B cell (primary cell): ENCODE results near the gene LRRC26. TPM values are rescaled to one million over a fixed set of nuclear protein-coding genes. Genes with fewer than 3 reads are reported as not detected.

Experiments
- ATAC-seq: fragments of 200-7000 bp; cut with Tn5 transposase; one replicate; pipeline ENCODE4 v1.10.0; 2021; ENCODE audit warnings: low read depth, mild to moderate bottlenecking, moderate number of reproducible peaks, moderate library complexity
- CTCF ChIA-PET: fragments of 350-600 bp; sonication (Branson Sonifier 250); formaldehyde crosslinking; loops from one replicate; lab custom pipeline; 2021; ENCODE audit warnings: antibody characterized with exemption, inconsistent platforms; lab: Charles Lee
- POLR2A ChIA-PET: fragments of 350-600 bp; sonication (Branson Sonifier 250); formaldehyde crosslinking; loops from one replicate; lab custom pipeline; 2021; ENCODE audit warnings: antibody characterized with exemption; lab: Charles Lee
- DNase-seq: peaks from one replicate; pipeline ENCODE4 v3.0.0; 2013
- H2AFZ ChIP-seq: 2 replicates; pipeline ENCODE4 v1.6.1; 2012; ENCODE audit warnings: mild to moderate bottlenecking, low read depth, low read length; ENCODE audit not compliant: insufficient read depth, poor library complexity, severe bottlenecking
- H3K27ac ChIP-seq, 2 donors: 1 replicate in 1 of 2; 2 replicates in 1 of 2; pipeline ENCODE4 v1.5.1; 2012 to 2013; ENCODE audit warnings: low read length in 2 of 2, mild to moderate bottlenecking in 2 of 2, moderate library complexity in 1 of 2
- H3K27me3 ChIP-seq, 4 experiments: fragments of 200-600 bp in 1 of 4; sonication (generic) in 1 of 4; replicated peaks in 1 of 4; 1 replicate in 2 of 4; 2 replicates in 2 of 4; pipeline versions ENCODE4 v1.6.1 to v1.7.0; 2013 to 2016; ENCODE audit warnings: low read length in 3 of 4, mild to moderate bottlenecking in 2 of 4, mixed read lengths in 1 of 4, moderate library complexity in 1 of 4; ENCODE audit not compliant: insufficient read depth in 4 of 4, control insufficient read depth in 3 of 4; ENCODE audit errors: control extremely low read depth in 1 of 4
- H3K36me3 ChIP-seq, 2 experiments: replicated peaks in 1 of 2; 1 replicate in 1 of 2; 2 replicates in 1 of 2; pipeline versions ENCODE4 v1.6.1 to v1.7.1; 2013; ENCODE audit warnings: low read length in 1 of 2; ENCODE audit not compliant: insufficient read depth in 2 of 2, control insufficient read depth in 1 of 2; ENCODE audit errors: control extremely low read depth in 1 of 2, extremely low read depth in 1 of 2
- H3K4me1 ChIP-seq, 2 donors: fragments of 200-600 bp in 1 of 2; sonication (generic) in 1 of 2; 1 replicate in 1 of 2; 2 replicates in 1 of 2; pipeline versions ENCODE4 v1.5.1 to v1.6.1; 2013 to 2017; ENCODE audit warnings: low read length in 2 of 2; ENCODE audit not compliant: control insufficient read depth in 2 of 2, insufficient read depth in 2 of 2
- H3K4me2 ChIP-seq: replicated peaks from 2 replicates; pipeline ENCODE3; 2012; ENCODE audit warnings: mild to moderate bottlenecking, low read depth, low read length; ENCODE audit not compliant: poor library complexity, severe bottlenecking
- H3K4me3 ChIP-seq, 5 experiments: fragments of 200-600 bp in 1 of 5; sonication (generic) in 1 of 5; 1 replicate in 3 of 5; 2 replicates in 2 of 5; pipeline versions ENCODE4 v1.5.1 to v1.7.0; 2011 to 2016; ENCODE audit warnings: low read length in 4 of 5, mild to moderate bottlenecking in 4 of 5, low read depth in 2 of 5, control low read depth in 1 of 5, moderate library complexity in 1 of 5; ENCODE audit not compliant: insufficient read depth in 1 of 5; ENCODE audit errors: control extremely low read depth in 1 of 5, extremely low read depth in 1 of 5
- H3K79me2 ChIP-seq: fragments of 200-600 bp; sonication (generic); one replicate; pipeline ENCODE4 v1.6.0; 2016; ENCODE audit warnings: low read length; ENCODE audit not compliant: control insufficient read depth, insufficient read depth
- H3K9ac ChIP-seq: fragments of 200-600 bp; sonication (generic); 2 replicates; pipeline ENCODE4 v1.6.1; 2017; ENCODE audit warnings: mild to moderate bottlenecking, low read length, moderate library complexity
- H3K9me3 ChIP-seq, 3 donors: one replicate each; pipeline versions ENCODE4 v1.6.1 to v1.7.1; 2013; ENCODE audit warnings: low read length in 2 of 3; ENCODE audit not compliant: control insufficient read depth in 2 of 3, insufficient read depth in 1 of 3; ENCODE audit errors: control extremely low read depth in 1 of 3
- H4K20me1 ChIP-seq: 2 replicates; pipeline ENCODE4 v1.6.0; 2012; ENCODE audit warnings: mild to moderate bottlenecking, low read length; ENCODE audit not compliant: insufficient read depth, control insufficient read depth, poor library complexity, severe bottlenecking
- H3K27ac Mint-ChIP-seq: one replicate; pipeline ENCODE4 v1.8.0; 2021; ENCODE audit warnings: mixed read lengths
- H3K27me3 Mint-ChIP-seq: one replicate; pipeline ENCODE4 v1.8.0; 2021; ENCODE audit warnings: mixed read lengths
- H3K4me1 Mint-ChIP-seq: one replicate; pipeline ENCODE4 v1.8.0; 2021; ENCODE audit warnings: mixed read lengths
- H3K4me3 Mint-ChIP-seq: one replicate; pipeline ENCODE4 v1.8.0; 2021; ENCODE audit warnings: mixed read lengths
- H3K9me3 Mint-ChIP-seq: one replicate; pipeline ENCODE4 v1.8.0; 2022; ENCODE audit warnings: mixed read lengths; ENCODE audit not compliant: insufficient read depth
- EZH2 ChIP-seq: IDR thresholded peaks from 2 replicates; pipeline ENCODE4 v1.6.1; 2012; ENCODE audit warnings: borderline replicate concordance, low read depth, mild to moderate bottlenecking, moderate library complexity, low read length; ENCODE audit not compliant: insufficient read depth, poor library complexity, severe bottlenecking
- WGBS: methylation state at CpG from one replicate; pipeline ENCODE4 v1.1.5; 2013; ENCODE audit warnings: missing lambda C conversion rate; ENCODE audit not compliant: insufficient coverage; 5-methylcytosine and 5-hydroxymethylcytosine counted together
- intact Hi-C: fragments of 100-400 bp; cut with micrococcal nuclease; formaldehyde crosslinking; loops from one replicate; pipeline ENCODE4 v1.10.0; 2022
- polyA plus RNA-seq: library from polyadenylated mRNA; depleted of rRNA; stranded (reverse); fragments of >200 nt; gene quantifications from 2 replicates; pipeline ENCODE4 v1.2.3, GENCODE V29; 2012
- total RNA-seq, 2 donors: library from RNA; stranded (reverse); fragments of 120-200 nt in 1 of 2; gene quantifications; 1 replicate in 1 of 2; 2 replicates in 1 of 2; pipeline versions ENCODE4 v1.2.3 to v1.2.4, GENCODE V29; 2013 to 2022
- TF ChIP-seq, protein P1 (sequence below): fragments of 200-600 bp; IDR thresholded peaks from one replicate; pipeline ENCODE4 v1.8.0; 2022; ENCODE audit warnings: antibody characterized with exemption, mild to moderate bottlenecking

The LRRC26 gene
- total and polyA plus RNA-seq, 2 donors (not counting 1 experiment from before 2014, with no cell fraction given): not detected

DNA sequence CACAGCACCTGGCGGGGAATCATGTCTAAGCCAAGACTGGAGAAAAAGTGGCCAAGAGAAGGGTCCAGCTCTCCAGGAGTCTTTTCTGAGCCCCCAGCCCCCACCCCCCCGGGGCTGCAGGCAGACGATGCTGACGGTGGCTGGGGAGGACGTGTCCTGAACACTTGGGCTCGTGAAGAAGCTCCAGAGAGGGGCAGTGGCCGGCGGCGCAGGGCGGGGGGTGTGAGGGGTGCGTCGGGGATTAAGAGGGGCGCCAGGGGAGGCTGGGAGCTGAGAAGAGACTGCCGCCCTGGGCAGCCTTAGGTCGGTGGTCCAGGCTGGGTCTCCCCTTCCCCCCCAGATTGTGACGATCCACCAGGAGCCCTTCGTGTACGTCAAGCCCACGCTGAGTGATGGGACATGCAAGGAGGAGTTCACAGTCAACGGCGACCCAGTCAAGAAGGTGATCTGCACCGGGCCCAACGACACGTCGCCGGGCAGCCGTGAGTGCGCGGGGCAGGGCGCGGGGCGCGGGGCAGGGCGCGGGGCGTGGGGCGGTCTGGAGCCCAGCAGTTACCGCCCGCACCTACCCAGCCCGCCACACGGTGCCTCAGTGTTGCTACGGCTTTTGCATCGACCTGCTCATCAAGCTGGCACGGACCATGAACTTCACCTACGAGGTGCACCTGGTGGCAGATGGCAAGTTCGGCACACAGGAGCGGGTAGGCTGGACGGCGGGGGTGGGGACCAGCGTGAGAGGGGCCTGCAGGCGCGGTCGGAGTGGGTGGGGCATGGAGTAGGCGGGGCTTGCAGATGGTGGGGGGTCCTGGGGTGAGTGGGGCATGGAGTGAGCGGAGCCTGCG is 8.9 kb downstream of the LRRC26 start:
- H3K4me1 Mint-ChIP-seq: peaks cover 27% of the 10 kb centered on the region
- no peaks in the 10 kb centered on the region for H3K36me3 ChIP-seq
- H3K27ac Mint-ChIP-seq: no peak overlapping the region
- no peak for DNase-seq
- H3K27ac ChIP-seq: no peak overlapping the region
- H4K20me1 ChIP-seq: no peaks in the 10 kb centered on the region
- intact Hi-C loops: no loop called here
- no peak for TF ChIP-seq EZH2
- TF ChIP-seq, protein P1, sequence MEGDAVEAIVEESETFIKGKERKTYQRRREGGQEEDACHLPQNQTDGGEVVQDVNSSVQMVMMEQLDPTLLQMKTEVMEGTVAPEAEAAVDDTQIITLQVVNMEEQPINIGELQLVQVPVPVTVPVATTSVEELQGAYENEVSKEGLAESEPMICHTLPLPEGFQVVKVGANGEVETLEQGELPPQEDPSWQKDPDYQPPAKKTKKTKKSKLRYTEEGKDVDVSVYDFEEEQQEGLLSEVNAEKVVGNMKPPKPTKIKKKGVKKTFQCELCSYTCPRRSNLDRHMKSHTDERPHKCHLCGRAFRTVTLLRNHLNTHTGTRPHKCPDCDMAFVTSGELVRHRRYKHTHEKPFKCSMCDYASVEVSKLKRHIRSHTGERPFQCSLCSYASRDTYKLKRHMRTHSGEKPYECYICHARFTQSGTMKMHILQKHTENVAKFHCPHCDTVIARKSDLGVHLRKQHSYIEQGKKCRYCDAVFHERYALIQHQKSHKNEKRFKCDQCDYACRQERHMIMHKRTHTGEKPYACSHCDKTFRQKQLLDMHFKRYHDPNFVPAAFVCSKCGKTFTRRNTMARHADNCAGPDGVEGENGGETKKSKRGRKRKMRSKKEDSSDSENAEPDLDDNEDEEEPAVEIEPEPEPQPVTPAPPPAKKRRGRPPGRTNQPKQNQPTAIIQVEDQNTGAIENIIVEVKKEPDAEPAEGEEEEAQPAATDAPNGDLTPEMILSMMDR: no peak
- no peak overlapping the region for H3K4me3 Mint-ChIP-seq
- no peaks in the 10 kb centered on the region for H3K79me2 ChIP-seq
- no peaks in the 10 kb centered on the region for H3K9me3 Mint-ChIP-seq
- peaks cover 46% of the 10 kb centered on the region for H3K27me3 Mint-ChIP-seq
- peaks cover 22 to 34% of the 10 kb centered on the region in 2 donors for H3K4me1 ChIP-seq
- H3K27me3 ChIP-seq: peaks cover 0 to 87% (median 31%) of the 10 kb centered on the region in 4 experiments
- H3K9ac ChIP-seq: no peak overlapping the region
- H3K4me3 ChIP-seq: no peak overlapping the region
- ChIA-PET POLR2A (interaction anchor here (0.6 kb wide), 1 partner anchor 33 kb away, joined by 9 read pairs; no protein-coding TSS in a partner anchor), CTCF (no interaction called here)
- no peak overlapping the region for H3K4me2 ChIP-seq
- no peak overlapping the region for H2AFZ ChIP-seq
- 50% methylated on average over 54 of the region's 56 CpGs for WGBS
- peaks cover 0 to 37% (median 0%) of the 10 kb centered on the region in 3 donors for H3K9me3 ChIP-seq
- ATAC-seq: no peak

DNA sequence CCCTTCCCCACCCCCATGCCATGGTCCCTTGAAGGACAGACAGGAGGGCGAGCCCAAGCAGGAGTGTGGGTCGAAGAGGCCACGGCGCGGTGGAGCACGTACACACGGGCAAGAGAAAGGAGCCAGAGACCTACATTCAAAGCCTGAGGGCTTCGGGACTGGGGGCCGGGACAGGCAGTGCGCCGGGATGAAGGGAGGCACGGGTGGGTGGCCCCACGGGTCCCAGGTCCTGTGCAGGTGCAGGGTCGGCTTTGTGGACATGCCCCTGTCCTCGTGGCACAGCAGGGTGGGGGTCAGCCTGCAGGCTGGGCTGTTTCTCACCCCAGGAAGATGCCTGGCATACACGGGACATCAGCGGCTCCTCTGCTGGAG is 9.8 kb downstream of the LRRC26 start:
- no peak for DNase-seq
- no peak for TF ChIP-seq EZH2
- TF ChIP-seq, protein P1: no peak
- WGBS: 70% methylated on average over 17 of the region's 17 CpGs
- Histone ChIP-seq H3K4me3 (no peak overlapping the region), H3K4me2 (no peak overlapping the region), H3K79me2 (no peaks in the 10 kb centered on the region), H4K20me1 (no peaks in the 10 kb centered on the region), H3K9me3 (peaks cover 0 to 38% (median 0%) of the 10 kb centered on the region in 3 donors), H3K27me3 (peaks cover 0 to 87% (median 26%) of the 10 kb centered on the region in 4 experiments), H3K36me3 (no peaks in the 10 kb centered on the region), H3K4me1 (peaks cover 22 to 34% of the 10 kb centered on the region in 2 donors), H2AFZ (no peak overlapping the region), H3K27ac (no peak overlapping the region), H3K9ac (no peak overlapping the region)
- peaks cover 29% of the 10 kb centered on the region for H3K4me1 Mint-ChIP-seq
- intact Hi-C loops: no loop called here
- no peak for ATAC-seq
- H3K27me3 Mint-ChIP-seq: peaks cover 47% of the 10 kb centered on the region
- H3K9me3 Mint-ChIP-seq: no peaks in the 10 kb centered on the region
- peak overlapping the region; percentile 11 for H3K27ac Mint-ChIP-seq
- ChIA-PET POLR2A (no interaction called here), CTCF (no interaction called here)
- H3K4me3 Mint-ChIP-seq: no peak overlapping the region
